Upper lobe of left lung (tissue), 4 donors: ENCODE data around the gene CDKL4.

Source experiments
- POLR2A ChIP-seq, 4 donors: fragments of 450-650 bp; IDR thresholded peaks; one replicate each; pipeline ENCODE4 v1.5.1; 2016 to 2017; ENCODE audit warnings: antibody characterized with exemption in 4 of 4, mild to moderate bottlenecking in 2 of 4
- POLR2AphosphoS5 ChIP-seq, 2 donors: sonication (generic); formaldehyde crosslinking; IDR thresholded peaks; one replicate each; pipeline ENCODE4 v1.5.1; 2017; ENCODE audit warnings: antibody characterized with exemption in 2 of 2
- TF ChIP-seq, protein P1 (sequence below), 6 experiments: fragments of 450-650 bp in 4 of 6; fragments of 200-600 bp in 2 of 6; sonication (generic) in 2 of 6; IDR thresholded peaks; one replicate each; pipeline ENCODE4 v1.5.1; 2016 to 2019; ENCODE audit warnings: antibody characterized with exemption in 6 of 6

DNA sequence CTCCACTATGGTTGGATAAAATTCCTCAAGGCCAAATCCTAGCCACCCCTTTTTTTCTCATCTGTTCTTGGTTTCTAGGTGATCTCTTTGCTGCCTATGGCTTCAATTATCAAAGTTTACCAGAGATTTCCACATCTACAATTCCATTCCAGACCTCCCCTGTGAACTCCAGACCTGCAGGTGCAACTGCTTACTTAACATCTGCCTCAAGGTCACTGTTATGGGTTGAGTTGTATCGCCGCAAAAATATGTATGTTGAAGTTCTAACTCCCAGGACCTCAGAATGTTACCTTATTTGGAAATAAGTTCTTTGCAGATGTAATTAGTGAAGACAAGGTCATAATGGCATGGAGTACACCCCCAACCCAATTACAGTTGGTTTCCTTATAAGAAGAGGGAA lies 62.5 kb downstream of the CDKL4 start:
- TF ChIP-seq, protein P1, sequence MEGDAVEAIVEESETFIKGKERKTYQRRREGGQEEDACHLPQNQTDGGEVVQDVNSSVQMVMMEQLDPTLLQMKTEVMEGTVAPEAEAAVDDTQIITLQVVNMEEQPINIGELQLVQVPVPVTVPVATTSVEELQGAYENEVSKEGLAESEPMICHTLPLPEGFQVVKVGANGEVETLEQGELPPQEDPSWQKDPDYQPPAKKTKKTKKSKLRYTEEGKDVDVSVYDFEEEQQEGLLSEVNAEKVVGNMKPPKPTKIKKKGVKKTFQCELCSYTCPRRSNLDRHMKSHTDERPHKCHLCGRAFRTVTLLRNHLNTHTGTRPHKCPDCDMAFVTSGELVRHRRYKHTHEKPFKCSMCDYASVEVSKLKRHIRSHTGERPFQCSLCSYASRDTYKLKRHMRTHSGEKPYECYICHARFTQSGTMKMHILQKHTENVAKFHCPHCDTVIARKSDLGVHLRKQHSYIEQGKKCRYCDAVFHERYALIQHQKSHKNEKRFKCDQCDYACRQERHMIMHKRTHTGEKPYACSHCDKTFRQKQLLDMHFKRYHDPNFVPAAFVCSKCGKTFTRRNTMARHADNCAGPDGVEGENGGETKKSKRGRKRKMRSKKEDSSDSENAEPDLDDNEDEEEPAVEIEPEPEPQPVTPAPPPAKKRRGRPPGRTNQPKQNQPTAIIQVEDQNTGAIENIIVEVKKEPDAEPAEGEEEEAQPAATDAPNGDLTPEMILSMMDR (IDR thresholded peaks at IDR 0.05), result no peak
- TF ChIP-seq POLR2AphosphoS5 (IDR thresholded peaks at IDR 0.05) (no peak), POLR2A (IDR thresholded peaks at IDR 0.05) (no peak)
